SH-SY5Y (cell line): ENCODE measurements around the gene SPIC.

ENCODE experiments used
- GATA2 ChIP-seq: IDR thresholded peaks from 2 replicates; pipeline ENCODE4 v1.6.1; 2011; ENCODE audit warnings: mild to moderate bottlenecking, low read depth, low read length
- GATA3 ChIP-seq: IDR thresholded peaks from 2 replicates; pipeline ENCODE4 v1.6.1; 2011; ENCODE audit warnings: low read depth, mild to moderate bottlenecking, low read length, moderate library complexity

SPIC gene

GRCh38 chr12:101490286-101490920 lies 15.3 kb downstream of the SPIC start:
- TF ChIP-seq GATA3 (no peak), GATA2 (no peak)

GRCh38 chr12:101491329-101491728 lies 16.2 kb downstream of the SPIC start:
- TF ChIP-seq GATA2 (no peak), GATA3 (no peak)

- TF ChIP-seq GATA3 (no peak), GATA2 (no peak)
Observed at GRCh38 chr12:101493556-101493955, 18.4 kb downstream of the SPIC start.

- no peak for TF ChIP-seq GATA3
Observed at GRCh38 chr12:101498252-101498651, 23.1 kb downstream of the SPIC start.

- TF ChIP-seq GATA3 (no peak), GATA2 (no peak)
Observed at GRCh38 chr12:101501410-101501995, 26.4 kb downstream of the SPIC start.

GRCh38 chr12:101521136-101521535 lies 46.0 kb downstream of the SPIC start:
- TF ChIP-seq GATA3 (no peak), GATA2 (no peak)

- no peak for TF ChIP-seq GATA2
- no peak for TF ChIP-seq GATA3
Observed at GRCh38 chr12:101527682-101528081, 52.5 kb downstream of the SPIC start.

- TF ChIP-seq GATA3 (no peak), GATA2 (no peak)
Observed at GRCh38 chr12:101536069-101536674, 61.0 kb downstream of the SPIC start.
